ENCODE data around the gene MME.

DNA sequence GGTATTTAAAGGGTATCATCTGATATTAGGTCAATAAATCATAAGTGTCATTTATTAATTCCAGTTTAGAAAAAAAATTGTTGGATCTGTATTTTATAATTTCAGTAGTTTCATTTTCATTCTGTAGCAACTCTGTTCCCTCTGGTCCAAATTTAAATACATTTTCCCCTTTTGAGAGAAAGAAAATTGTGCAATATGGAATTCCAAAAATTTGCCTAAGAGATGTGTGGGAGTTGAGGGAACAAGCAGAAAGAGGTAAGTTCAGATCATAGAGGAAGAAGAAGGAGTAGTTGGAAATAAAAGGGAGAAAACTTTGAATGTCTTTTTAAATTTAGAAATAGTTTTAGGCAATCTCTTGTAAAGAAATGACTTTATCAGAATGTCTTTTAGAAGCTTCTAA, 48.9 kb upstream of the MME start:
- no peak for TF ChIP-seq POLR2A (IDR thresholded peaks at IDR 0.05; ENCODE audit: low read depth, low read length)
- no peak for TF ChIP-seq SMC3 (IDR thresholded peaks at IDR 0.05; ENCODE audit: borderline replicate concordance, low read length)
- no peak for TF ChIP-seq ZNF274 (IDR thresholded peaks at IDR 0.05; ENCODE audit: insufficient read depth, insufficient read length)
- TF ChIP-seq EZH2 (IDR thresholded peaks at IDR 0.05; ENCODE audit: borderline replicate concordance, control insufficient read depth, low read depth, low read length), result no peak
- TF ChIP-seq MTA3 (IDR thresholded peaks at IDR 0.05; ENCODE audit: borderline replicate concordance, low read length), result no peak
- TF ChIP-seq, protein P1, sequence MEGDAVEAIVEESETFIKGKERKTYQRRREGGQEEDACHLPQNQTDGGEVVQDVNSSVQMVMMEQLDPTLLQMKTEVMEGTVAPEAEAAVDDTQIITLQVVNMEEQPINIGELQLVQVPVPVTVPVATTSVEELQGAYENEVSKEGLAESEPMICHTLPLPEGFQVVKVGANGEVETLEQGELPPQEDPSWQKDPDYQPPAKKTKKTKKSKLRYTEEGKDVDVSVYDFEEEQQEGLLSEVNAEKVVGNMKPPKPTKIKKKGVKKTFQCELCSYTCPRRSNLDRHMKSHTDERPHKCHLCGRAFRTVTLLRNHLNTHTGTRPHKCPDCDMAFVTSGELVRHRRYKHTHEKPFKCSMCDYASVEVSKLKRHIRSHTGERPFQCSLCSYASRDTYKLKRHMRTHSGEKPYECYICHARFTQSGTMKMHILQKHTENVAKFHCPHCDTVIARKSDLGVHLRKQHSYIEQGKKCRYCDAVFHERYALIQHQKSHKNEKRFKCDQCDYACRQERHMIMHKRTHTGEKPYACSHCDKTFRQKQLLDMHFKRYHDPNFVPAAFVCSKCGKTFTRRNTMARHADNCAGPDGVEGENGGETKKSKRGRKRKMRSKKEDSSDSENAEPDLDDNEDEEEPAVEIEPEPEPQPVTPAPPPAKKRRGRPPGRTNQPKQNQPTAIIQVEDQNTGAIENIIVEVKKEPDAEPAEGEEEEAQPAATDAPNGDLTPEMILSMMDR (IDR thresholded peaks at IDR 0.05 in 2 of 3, conservative IDR thresholded peaks at IDR 0.05 in 1 of 3; ENCODE audit: control insufficient read depth in 2 of 3, extremely low read depth in 1 of 3, insufficient read depth in 1 of 3, low read depth in 3 of 3, low read length in 3 of 3), result no peak
- no peak for TF ChIP-seq POLR2AphosphoS5 (IDR thresholded peaks at IDR 0.05; ENCODE audit: low read length)
- no peak for TF ChIP-seq CREB1 (IDR thresholded peaks at IDR 0.05; ENCODE audit: low read depth)
- no peak for TF ChIP-seq ASH2L (IDR thresholded peaks at IDR 0.05; ENCODE audit: borderline replicate concordance, low read depth)
- TF ChIP-seq, protein P2, sequence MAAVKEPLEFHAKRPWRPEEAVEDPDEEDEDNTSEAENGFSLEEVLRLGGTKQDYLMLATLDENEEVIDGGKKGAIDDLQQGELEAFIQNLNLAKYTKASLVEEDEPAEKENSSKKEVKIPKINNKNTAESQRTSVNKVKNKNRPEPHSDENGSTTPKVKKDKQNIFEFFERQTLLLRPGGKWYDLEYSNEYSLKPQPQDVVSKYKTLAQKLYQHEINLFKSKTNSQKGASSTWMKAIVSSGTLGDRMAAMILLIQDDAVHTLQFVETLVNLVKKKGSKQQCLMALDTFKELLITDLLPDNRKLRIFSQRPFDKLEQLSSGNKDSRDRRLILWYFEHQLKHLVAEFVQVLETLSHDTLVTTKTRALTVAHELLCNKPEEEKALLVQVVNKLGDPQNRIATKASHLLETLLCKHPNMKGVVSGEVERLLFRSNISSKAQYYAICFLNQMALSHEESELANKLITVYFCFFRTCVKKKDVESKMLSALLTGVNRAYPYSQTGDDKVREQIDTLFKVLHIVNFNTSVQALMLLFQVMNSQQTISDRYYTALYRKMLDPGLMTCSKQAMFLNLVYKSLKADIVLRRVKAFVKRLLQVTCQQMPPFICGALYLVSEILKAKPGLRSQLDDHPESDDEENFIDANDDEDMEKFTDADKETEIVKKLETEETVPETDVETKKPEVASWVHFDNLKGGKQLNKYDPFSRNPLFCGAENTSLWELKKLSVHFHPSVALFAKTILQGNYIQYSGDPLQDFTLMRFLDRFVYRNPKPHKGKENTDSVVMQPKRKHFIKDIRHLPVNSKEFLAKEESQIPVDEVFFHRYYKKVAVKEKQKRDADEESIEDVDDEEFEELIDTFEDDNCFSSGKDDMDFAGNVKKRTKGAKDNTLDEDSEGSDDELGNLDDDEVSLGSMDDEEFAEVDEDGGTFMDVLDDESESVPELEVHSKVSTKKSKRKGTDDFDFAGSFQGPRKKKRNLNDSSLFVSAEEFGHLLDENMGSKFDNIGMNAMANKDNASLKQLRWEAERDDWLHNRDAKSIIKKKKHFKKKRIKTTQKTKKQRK (IDR thresholded peaks at IDR 0.05; ENCODE audit: low read depth, low read length), result no peak
- TF ChIP-seq, protein P3, sequence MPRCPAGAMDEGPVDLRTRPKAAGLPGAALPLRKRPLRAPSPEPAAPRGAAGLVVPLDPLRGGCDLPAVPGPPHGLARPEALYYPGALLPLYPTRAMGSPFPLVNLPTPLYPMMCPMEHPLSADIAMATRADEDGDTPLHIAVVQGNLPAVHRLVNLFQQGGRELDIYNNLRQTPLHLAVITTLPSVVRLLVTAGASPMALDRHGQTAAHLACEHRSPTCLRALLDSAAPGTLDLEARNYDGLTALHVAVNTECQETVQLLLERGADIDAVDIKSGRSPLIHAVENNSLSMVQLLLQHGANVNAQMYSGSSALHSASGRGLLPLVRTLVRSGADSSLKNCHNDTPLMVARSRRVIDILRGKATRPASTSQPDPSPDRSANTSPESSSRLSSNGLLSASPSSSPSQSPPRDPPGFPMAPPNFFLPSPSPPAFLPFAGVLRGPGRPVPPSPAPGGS (IDR thresholded peaks at IDR 0.05; ENCODE audit: borderline replicate concordance, insufficient read depth, low read depth, low read length, poor library complexity, severe bottlenecking), result no peak
- TF ChIP-seq, protein P4, sequence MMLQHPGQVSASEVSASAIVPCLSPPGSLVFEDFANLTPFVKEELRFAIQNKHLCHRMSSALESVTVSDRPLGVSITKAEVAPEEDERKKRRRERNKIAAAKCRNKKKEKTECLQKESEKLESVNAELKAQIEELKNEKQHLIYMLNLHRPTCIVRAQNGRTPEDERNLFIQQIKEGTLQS (IDR thresholded peaks at IDR 0.05; ENCODE audit: borderline replicate concordance, extremely low read depth, low read depth, low read length), result no peak

All from GM12878 (cell line).